K562 (cell line): ENCODE results near the gene HMGB1. TPM values are rescaled to one million over a fixed set of nuclear protein-coding genes. Genes with fewer than 3 reads are reported as not detected.

Source experiments
- HDAC6 ChIP-seq: IDR thresholded peaks from 2 replicates; pipeline ENCODE4 v1.6.1; 2012; ENCODE audit warnings: low read depth, mild to moderate bottlenecking, control low read depth, inconsistent platforms, low read length, moderate library complexity
- HMGXB4 ChIP-seq: sonication (generic); formaldehyde crosslinking; IDR thresholded peaks from 2 replicates; pipeline ENCODE4 v1.8.1; 2023; ENCODE audit warnings: mild to moderate bottlenecking, missing genetic modification reagents
- MAZ ChIP-seq, 2 experiments: fragments of 450-650 bp in 1 of 2; sonication (generic) in 1 of 2; formaldehyde crosslinking; IDR thresholded peaks in 1 of 2; conservative IDR thresholded peaks in 1 of 2; 2 replicates each; pipeline versions ENCODE4 v1.4.0 to v1.5.0; 2020; ENCODE audit warnings: mild to moderate bottlenecking in 1 of 2, missing genetic modification reagents in 1 of 2
- POLR2A ChIP-seq: fragments of 450-650 bp; conservative IDR thresholded peaks from 2 replicates; pipeline ENCODE4 v1.6.1; 2016
- SMAD3 ChIP-seq: fragments of 450-650 bp; formaldehyde crosslinking; conservative IDR thresholded peaks from 2 replicates; pipeline ENCODE4 v1.4.0; 2020; ENCODE audit warnings: mild to moderate bottlenecking
- ZBTB34 ChIP-seq: fragments of 250-450 bp; sonication (Bioruptor Pico); IDR thresholded peaks from 2 replicates; pipeline ENCODE4 v1.8.0; 2021; ENCODE audit warnings: mild to moderate bottlenecking, moderate library complexity
- ZFP91 ChIP-seq: sonication (generic); formaldehyde crosslinking; IDR thresholded peaks from 2 replicates; pipeline ENCODE4 v1.8.0; 2022; ENCODE audit warnings: mild to moderate bottlenecking, missing genetic modification reagents
- ZNF740 ChIP-seq, 3 experiments: fragments of 200-800 bp in 1 of 3; sonication (Bioruptor generic) in 1 of 3; sonication (generic) in 1 of 3; formaldehyde crosslinking in 1 of 3; IDR thresholded peaks; 2 replicates each; pipeline versions ENCODE4 v1.6.1 to v1.8.0; 2016 to 2022; ENCODE audit warnings: mild to moderate bottlenecking in 2 of 3, missing compliant biosample characterization in 2 of 3, missing genetic modification characterization in 2 of 3, missing genetic modification reagents in 1 of 3
- polyA plus RNA-seq, 8 experiments: library from polyadenylated mRNA; depleted of rRNA in 4 of 8; stranded (reverse) in 5 of 8; unstranded in 3 of 8; fragments of >200 nt; fragmentation: Nextera tagmentation in 2 of 8; fragmentation: Illumina TruSeq in 1 of 8; extraction: Ambion mirVana in 2 of 8; extraction: Trizol in 1 of 8; gene quantifications; 2 replicates each; pipeline versions ENCODE4 v1.2.1 to v1.2.3, GENCODE V29; 2011 to 2014; ENCODE audit warnings: inconsistent platforms in 1 of 8, missing spikeins in 1 of 8
- total RNA-seq, 7 experiments: library from RNA; depleted of rRNA in 6 of 7; stranded (reverse); fragments of >200 nt in 6 of 7; fragmentation: Illumina TruSeq in 2 of 7; extraction: Trizol in 2 of 7; gene quantifications; 2 replicates each; pipeline versions ENCODE4 v1.2.1 to v1.2.3, GENCODE V29; 2011 to 2021; ENCODE audit warnings: low replicate concordance in 1 of 7
- TF ChIP-seq, protein P1 (sequence below), 2 experiments: fragments of 450-650 bp in 1 of 2; sonication (generic) in 1 of 2; formaldehyde crosslinking in 1 of 2; IDR thresholded peaks; 2 replicates each; pipeline versions ENCODE4 v1.7.1 to v1.9.0; 2016 to 2022; ENCODE audit warnings: inconsistent platforms in 1 of 2, mild to moderate bottlenecking in 1 of 2, missing genetic modification reagents in 1 of 2

HMGB1 gene
- total and polyA plus RNA-seq, 9 of the 15 experiments (the other 6 are each of a cell fraction or from before 2014, with no cell fraction given), result 442 to 1,896 (median 933) TPM

GRCh38 chr13:30463787-30464495 is 1.8 kb downstream of the HMGB1 start (continued):
- no peak for TF ChIP-seq ZNF740 (CRISPR knock-in tag; IDR thresholded peaks at IDR 0.05)
- 0 out of 4 replicates have a peak, but pooled peaks of 1 of the 2 experiments have one; percentile 8 for TF ChIP-seq ZNF740 (tag; IDR thresholded peaks at IDR 0.05)
- TF ChIP-seq SMAD3 (CRISPR knock-in tag), result no peak
- no peak for TF ChIP-seq HDAC6
- 0 out of 4 replicates have a peak, but pooled peaks of 1 of the 2 experiments have one; percentile 44 for TF ChIP-seq MAZ (CRISPR knock-in tag; conservative IDR thresholded peaks at IDR 0.05 in 1 of 2, IDR thresholded peaks at IDR 0.05 in 1 of 2)
- 0 out of 2 replicates have a peak, but pooled peaks have one; percentile 36 for TF ChIP-seq POLR2A
- no peak for TF ChIP-seq ZBTB34 (CRISPR knock-in tag)
- no peak for TF ChIP-seq HMGXB4
- TF ChIP-seq ZFP91 (CRISPR knock-in tag), result no peak
- TF ChIP-seq, protein P1, sequence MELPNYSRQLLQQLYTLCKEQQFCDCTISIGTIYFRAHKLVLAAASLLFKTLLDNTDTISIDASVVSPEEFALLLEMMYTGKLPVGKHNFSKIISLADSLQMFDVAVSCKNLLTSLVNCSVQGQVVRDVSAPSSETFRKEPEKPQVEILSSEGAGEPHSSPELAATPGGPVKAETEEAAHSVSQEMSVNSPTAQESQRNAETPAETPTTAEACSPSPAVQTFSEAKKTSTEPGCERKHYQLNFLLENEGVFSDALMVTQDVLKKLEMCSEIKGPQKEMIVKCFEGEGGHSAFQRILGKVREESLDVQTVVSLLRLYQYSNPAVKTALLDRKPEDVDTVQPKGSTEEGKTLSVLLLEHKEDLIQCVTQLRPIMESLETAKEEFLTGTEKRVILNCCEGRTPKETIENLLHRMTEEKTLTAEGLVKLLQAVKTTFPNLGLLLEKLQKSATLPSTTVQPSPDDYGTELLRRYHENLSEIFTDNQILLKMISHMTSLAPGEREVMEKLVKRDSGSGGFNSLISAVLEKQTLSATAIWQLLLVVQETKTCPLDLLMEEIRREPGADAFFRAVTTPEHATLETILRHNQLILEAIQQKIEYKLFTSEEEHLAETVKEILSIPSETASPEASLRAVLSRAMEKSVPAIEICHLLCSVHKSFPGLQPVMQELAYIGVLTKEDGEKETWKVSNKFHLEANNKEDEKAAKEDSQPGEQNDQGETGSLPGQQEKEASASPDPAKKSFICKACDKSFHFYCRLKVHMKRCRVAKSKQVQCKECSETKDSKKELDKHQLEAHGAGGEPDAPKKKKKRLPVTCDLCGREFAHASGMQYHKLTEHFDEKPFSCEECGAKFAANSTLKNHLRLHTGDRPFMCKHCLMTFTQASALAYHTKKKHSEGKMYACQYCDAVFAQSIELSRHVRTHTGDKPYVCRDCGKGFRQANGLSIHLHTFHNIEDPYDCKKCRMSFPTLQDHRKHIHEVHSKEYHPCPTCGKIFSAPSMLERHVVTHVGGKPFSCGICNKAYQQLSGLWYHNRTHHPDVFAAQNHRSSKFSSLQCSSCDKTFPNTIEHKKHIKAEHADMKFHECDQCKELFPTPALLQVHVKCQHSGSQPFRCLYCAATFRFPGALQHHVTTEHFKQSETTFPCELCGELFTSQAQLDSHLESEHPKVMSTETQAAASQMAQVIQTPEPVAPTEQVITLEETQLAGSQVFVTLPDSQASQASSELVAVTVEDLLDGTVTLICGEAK (IDR thresholded peaks at IDR 0.05), result peak; percentile 21; the same call in 1 of the 2 replicates
- TF ChIP-seq, protein P1 (CRISPR knock-in tag; IDR thresholded peaks at IDR 0.05), result no peak
